Neural progenitor cell (in vitro differentiated cells): ENCODE measurements around the gene SCP2. TPM values are rescaled to one million over a fixed set of nuclear protein-coding genes. Genes with fewer than 3 reads are reported as not detected.

Experiments used
- DNase-seq: peaks from one replicate; pipeline ENCODE4 v3.0.0-alpha.2; 2016; ENCODE audit warnings: low spot score
- H2AFZ ChIP-seq: fragments of 200-600 bp; sonication (generic); replicated peaks from 2 replicates; pipeline ENCODE4 v1.6.1; 2016; ENCODE audit warnings: antibody characterized with exemption
- H3F3A ChIP-seq: fragments of 200-600 bp; sonication (generic); 2 replicates; pipeline ENCODE4 v1.6.1; 2016; ENCODE audit warnings: antibody characterized with exemption, low read depth
- H3K27ac ChIP-seq: fragments of 200-600 bp; sonication (generic); 2 replicates; pipeline ENCODE4 v1.5.1; 2016; ENCODE audit warnings: mild to moderate bottlenecking
- H3K27me3 ChIP-seq: fragments of 200-600 bp; sonication (generic); 2 replicates; pipeline ENCODE4 v1.6.1; 2016; ENCODE audit warnings: mild to moderate bottlenecking, moderate library complexity
- H3K36me3 ChIP-seq: fragments of 200-600 bp; sonication (generic); 2 replicates; pipeline ENCODE4 v1.5.1; 2016
- H3K4me1 ChIP-seq: fragments of 200-600 bp; sonication (generic); 2 replicates; pipeline ENCODE4 v1.6.1; 2016; ENCODE audit warnings: mixed run types
- H3K4me2 ChIP-seq: fragments of 200-600 bp; sonication (generic); 2 replicates; pipeline ENCODE4 v1.6.1; 2016
- H3K4me3 ChIP-seq: fragments of 200-600 bp; sonication (generic); 2 replicates; pipeline ENCODE4 v1.5.1; 2016
- H3K79me2 ChIP-seq: fragments of 200-600 bp; sonication (generic); 2 replicates; pipeline ENCODE4 v1.6.1; 2016; ENCODE audit warnings: low read depth
- H3K9ac ChIP-seq: fragments of 200-600 bp; sonication (generic); 2 replicates; pipeline ENCODE4 v1.6.1; 2016
- H3K9me3 ChIP-seq: fragments of 200-600 bp; sonication (generic); 2 replicates; pipeline ENCODE4 v1.5.1; 2016; ENCODE audit warnings: low read depth
- H4K20me1 ChIP-seq: fragments of 200-600 bp; sonication (generic); 2 replicates; pipeline ENCODE4 v1.6.1; 2016; ENCODE audit warnings: low read depth
- H3K27ac Mint-ChIP-seq: 3 replicates; pipeline ENCODE4 v1.8.0; 2021; ENCODE audit warnings: mixed read lengths
- H3K27me3 Mint-ChIP-seq: 2 replicates; pipeline ENCODE4 v1.8.0; 2022; ENCODE audit warnings: low read depth, mild to moderate bottlenecking, inconsistent platforms, moderate library complexity, mixed read lengths; ENCODE audit not compliant: insufficient read depth
- H3K36me3 Mint-ChIP-seq: 3 replicates; pipeline ENCODE4 v1.8.0; 2021; ENCODE audit warnings: mixed read lengths
- H3K4me1 Mint-ChIP-seq: 3 replicates; pipeline ENCODE4 v1.8.0; 2021; ENCODE audit warnings: mixed read lengths
- H3K4me3 Mint-ChIP-seq: 3 replicates; pipeline ENCODE4 v1.8.0; 2021; ENCODE audit warnings: mild to moderate bottlenecking, moderate library complexity, mixed read lengths
- H3K9me3 Mint-ChIP-seq: 3 replicates; pipeline ENCODE4 v1.8.0; 2020; ENCODE audit warnings: mixed read lengths
- EZH2 ChIP-seq: fragments of 200-600 bp; sonication (generic); IDR thresholded peaks from 2 replicates; pipeline ENCODE4 v1.6.1; 2017; ENCODE audit warnings: antibody characterized with exemption, mild to moderate bottlenecking, moderate library complexity
- EZH2phosphoT487 ChIP-seq: fragments of 200-600 bp; sonication (generic); IDR thresholded peaks from 2 replicates; pipeline ENCODE4 v1.6.1; 2017; ENCODE audit warnings: antibody characterized with exemption
- total RNA-seq: library from RNA; depleted of rRNA; stranded (reverse); fragments of >200 nt; gene quantifications from 2 replicates; pipeline ENCODE4 v1.2.3, GENCODE V29; 2015; ENCODE audit warnings: low replicate concordance
- TF ChIP-seq, protein P1 (sequence below): fragments of 200-600 bp; sonication (generic); IDR thresholded peaks from 2 replicates; pipeline ENCODE4 v1.5.1; 2017; ENCODE audit warnings: antibody characterized with exemption, mild to moderate bottlenecking

Gene SCP2
- total RNA-seq, 1 donor from 2014 or later = 101 TPM

DNA sequence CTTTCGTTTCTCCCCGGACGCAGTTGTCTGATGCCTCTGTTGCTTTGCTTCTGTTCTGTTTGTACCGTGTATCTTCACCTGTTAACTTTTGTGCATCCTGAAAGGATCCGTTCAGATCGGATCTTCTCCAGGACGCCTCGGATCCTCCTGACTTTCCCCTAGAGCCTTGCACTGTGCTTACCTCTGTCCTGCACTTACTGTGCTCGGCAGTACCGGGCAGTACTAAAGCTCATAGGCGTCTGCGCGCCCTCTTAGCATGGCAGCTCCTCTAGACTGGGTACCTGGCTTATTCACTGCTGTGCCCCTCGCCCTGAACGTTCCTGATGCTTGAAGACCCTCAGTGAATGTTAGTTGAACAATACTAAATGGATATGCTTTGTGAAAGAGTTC, 934 bp downstream of the SCP2 start:
- Mint-ChIP-seq H3K27ac (no peak overlapping the region), H3K36me3 (peaks cover 2% of the 10 kb centered on the region), H3K4me1 (peaks cover 11% of the 10 kb centered on the region), H3K9me3 (no peaks in the 10 kb centered on the region), H3K4me3 (peak overlapping the region; percentile 88), H3K27me3 (peaks cover 14% of the 10 kb centered on the region)
- H3K27ac ChIP-seq = no peak overlapping the region
- H3K36me3 ChIP-seq = no peaks in the 10 kb centered on the region
- peak overlapping the region; percentile 60 for H3K4me3 ChIP-seq
- peaks cover 4% of the 10 kb centered on the region for H3F3A ChIP-seq
- peaks cover 73% of the 10 kb centered on the region for H3K27me3 ChIP-seq
- H4K20me1 ChIP-seq = no peaks in the 10 kb centered on the region
- no peak for DNase-seq
- peak overlapping the region; percentile 96 for H3K4me2 ChIP-seq
- TF ChIP-seq EZH2phosphoT487 (no peak), EZH2 (peak; percentile 11)
- H3K4me1 ChIP-seq = peaks cover 3% of the 10 kb centered on the region
- H3K9ac ChIP-seq = peak overlapping the region; percentile 22
- H3K79me2 ChIP-seq = no peaks in the 10 kb centered on the region
- peak overlapping the region; percentile 99 for H2AFZ ChIP-seq
- H3K9me3 ChIP-seq = no peaks in the 10 kb centered on the region

DNA sequence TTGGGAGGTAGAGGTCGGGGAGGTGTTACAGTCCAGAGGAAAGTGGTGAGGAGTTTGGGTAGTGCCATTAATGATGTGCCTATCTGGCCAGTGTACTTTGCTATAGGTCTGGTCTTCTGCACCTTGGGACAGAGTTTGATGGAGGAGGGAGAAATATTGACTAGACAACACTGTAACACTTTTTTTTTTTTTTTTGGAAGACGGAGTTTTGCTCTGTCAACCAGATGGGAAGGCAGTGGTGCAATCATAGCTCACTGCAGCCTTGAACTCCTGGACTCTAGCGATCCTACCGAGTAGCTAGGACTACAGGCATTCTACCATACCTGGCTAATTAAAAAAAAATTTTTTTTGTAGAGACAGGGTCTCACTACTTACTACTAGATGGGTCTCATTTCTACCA, 1.9 kb downstream of the SCP2 start:
- Histone ChIP-seq H3K9ac (no peak overlapping the region), H3K27ac (no peak overlapping the region), H3K9me3 (no peaks in the 10 kb centered on the region), H3K27me3 (peaks cover 63% of the 10 kb centered on the region), H2AFZ (no peak overlapping the region), H3K4me2 (no peak overlapping the region), H3K4me1 (peaks cover 3% of the 10 kb centered on the region), H3K4me3 (no peak overlapping the region), H3F3A (peaks cover 4% of the 10 kb centered on the region), H4K20me1 (no peaks in the 10 kb centered on the region), H3K79me2 (no peaks in the 10 kb centered on the region), H3K36me3 (no peaks in the 10 kb centered on the region)
- DNase-seq = no peak
- H3K9me3 Mint-ChIP-seq = no peaks in the 10 kb centered on the region
- H3K27ac Mint-ChIP-seq = no peak overlapping the region
- H3K4me1 Mint-ChIP-seq = peaks cover 11% of the 10 kb centered on the region
- no peak overlapping the region for H3K4me3 Mint-ChIP-seq
- TF ChIP-seq EZH2phosphoT487 (no peak), EZH2 (no peak)
- TF ChIP-seq, protein P1, sequence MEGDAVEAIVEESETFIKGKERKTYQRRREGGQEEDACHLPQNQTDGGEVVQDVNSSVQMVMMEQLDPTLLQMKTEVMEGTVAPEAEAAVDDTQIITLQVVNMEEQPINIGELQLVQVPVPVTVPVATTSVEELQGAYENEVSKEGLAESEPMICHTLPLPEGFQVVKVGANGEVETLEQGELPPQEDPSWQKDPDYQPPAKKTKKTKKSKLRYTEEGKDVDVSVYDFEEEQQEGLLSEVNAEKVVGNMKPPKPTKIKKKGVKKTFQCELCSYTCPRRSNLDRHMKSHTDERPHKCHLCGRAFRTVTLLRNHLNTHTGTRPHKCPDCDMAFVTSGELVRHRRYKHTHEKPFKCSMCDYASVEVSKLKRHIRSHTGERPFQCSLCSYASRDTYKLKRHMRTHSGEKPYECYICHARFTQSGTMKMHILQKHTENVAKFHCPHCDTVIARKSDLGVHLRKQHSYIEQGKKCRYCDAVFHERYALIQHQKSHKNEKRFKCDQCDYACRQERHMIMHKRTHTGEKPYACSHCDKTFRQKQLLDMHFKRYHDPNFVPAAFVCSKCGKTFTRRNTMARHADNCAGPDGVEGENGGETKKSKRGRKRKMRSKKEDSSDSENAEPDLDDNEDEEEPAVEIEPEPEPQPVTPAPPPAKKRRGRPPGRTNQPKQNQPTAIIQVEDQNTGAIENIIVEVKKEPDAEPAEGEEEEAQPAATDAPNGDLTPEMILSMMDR = no peak
- peaks cover 14% of the 10 kb centered on the region for H3K27me3 Mint-ChIP-seq
- H3K36me3 Mint-ChIP-seq = peaks cover 2% of the 10 kb centered on the region

DNA sequence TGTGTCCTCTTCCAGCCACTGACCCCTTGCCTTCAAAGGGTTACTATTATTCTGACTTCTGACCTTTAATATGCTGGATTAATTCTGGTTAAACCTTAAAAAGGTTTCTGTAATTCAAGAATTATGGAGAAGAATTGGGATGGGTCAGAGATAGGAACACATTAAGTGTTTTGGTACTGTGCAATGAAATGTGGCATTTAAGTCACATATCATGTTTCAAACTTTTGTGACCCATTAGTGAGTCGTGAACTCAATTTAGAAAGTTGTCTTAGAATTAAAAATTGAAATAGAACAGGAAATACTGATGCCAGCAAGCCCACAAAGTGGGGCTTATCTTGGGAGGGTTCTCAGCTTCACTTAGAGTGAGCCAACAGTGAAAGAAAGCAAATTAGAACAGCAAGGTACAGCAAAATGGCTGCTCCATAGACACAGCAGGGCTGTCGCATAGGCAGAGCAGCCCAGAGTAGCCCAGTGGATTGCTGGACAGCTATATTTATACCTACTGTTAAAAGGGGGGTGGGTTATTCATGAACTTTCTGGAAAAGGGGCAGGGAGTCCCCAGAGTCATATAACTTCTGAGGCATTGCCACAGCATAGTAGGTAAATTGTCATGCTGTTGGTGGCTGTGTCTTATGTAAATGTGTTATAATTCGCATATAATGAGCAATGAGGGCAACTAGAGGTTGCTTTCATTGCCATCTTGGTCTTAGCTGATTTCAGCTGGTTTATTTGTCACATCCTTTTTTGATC, 10.5 kb downstream of the SCP2 start:
- TF ChIP-seq EZH2 = no peak
- TF ChIP-seq EZH2phosphoT487 = no peak
- TF ChIP-seq, protein P1 = no peak
- H3K79me2 ChIP-seq = no peaks in the 10 kb centered on the region
- no peaks in the 10 kb centered on the region for H3K9me3 Mint-ChIP-seq
- DNase-seq = no peak
- H4K20me1 ChIP-seq = no peaks in the 10 kb centered on the region
- no peaks in the 10 kb centered on the region for H3K9me3 ChIP-seq
- H3K9ac ChIP-seq = no peak overlapping the region
- H3K4me2 ChIP-seq = no peak overlapping the region
- H2AFZ ChIP-seq = no peak overlapping the region
- H3K4me1 ChIP-seq = no peaks in the 10 kb centered on the region
- no peak overlapping the region for H3K27ac ChIP-seq
- H3K4me3 ChIP-seq = no peak overlapping the region
- H3K27ac Mint-ChIP-seq = no peak overlapping the region
- H3K27me3 ChIP-seq = no peaks in the 10 kb centered on the region
- no peak overlapping the region for H3K4me3 Mint-ChIP-seq
- H3K36me3 Mint-ChIP-seq = no peaks in the 10 kb centered on the region
- H3K27me3 Mint-ChIP-seq = peaks cover 2% of the 10 kb centered on the region
- no peaks in the 10 kb centered on the region for H3K4me1 Mint-ChIP-seq
- H3K36me3 ChIP-seq = no peaks in the 10 kb centered on the region
- no peaks in the 10 kb centered on the region for H3F3A ChIP-seq

DNA sequence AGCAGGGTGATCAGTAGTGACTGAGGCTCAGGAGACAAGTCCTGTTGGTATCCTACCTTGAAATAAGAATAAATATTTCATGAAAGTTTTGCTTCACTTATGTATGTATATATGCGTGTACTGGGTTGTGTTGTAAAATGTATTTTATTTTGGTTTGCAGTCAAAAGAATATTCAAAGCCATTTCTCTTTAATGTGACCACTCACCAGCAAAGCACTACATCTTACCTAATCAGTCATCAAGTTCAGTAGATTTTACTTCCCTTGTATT, 11.0 kb downstream of the SCP2 start:
- Mint-ChIP-seq H3K4me1 (no peaks in the 10 kb centered on the region), H3K27me3 (peaks cover 2% of the 10 kb centered on the region), H3K27ac (no peak overlapping the region), H3K36me3 (no peaks in the 10 kb centered on the region), H3K4me3 (no peak overlapping the region), H3K9me3 (no peaks in the 10 kb centered on the region)
- Histone ChIP-seq H3K9me3 (no peaks in the 10 kb centered on the region), H3K36me3 (no peaks in the 10 kb centered on the region), H3K27ac (no peak overlapping the region), H4K20me1 (no peaks in the 10 kb centered on the region), H2AFZ (no peak overlapping the region), H3K27me3 (no peaks in the 10 kb centered on the region), H3F3A (no peaks in the 10 kb centered on the region), H3K79me2 (no peaks in the 10 kb centered on the region), H3K4me1 (no peaks in the 10 kb centered on the region), H3K9ac (no peak overlapping the region), H3K4me3 (no peak overlapping the region), H3K4me2 (no peak overlapping the region)
- TF ChIP-seq, protein P1 = no peak
- no peak for TF ChIP-seq EZH2phosphoT487
- no peak for TF ChIP-seq EZH2
- no peak for DNase-seq
